Transverse colon (tissue), 4 donors: ENCODE measurements around the gene ZNF678. TPM values are rescaled to one million over a fixed set of nuclear protein-coding genes. Genes with fewer than 3 reads are reported as not detected.
"Not testable (repeated sequence)": the region's sequence is repeated elsewhere in the genome, so short reads cannot be mapped to it uniquely, and the experiment has no call there.

Experiments
- DNase-seq: peaks from one replicate; pipeline ENCODE4 v3.0.0-alpha.2; 2019
- H3K27ac ChIP-seq, 4 donors: fragments of 200-600 bp; sonication (generic); 2 replicates each; pipeline ENCODE4 v1.5.1; 2016 to 2018; ENCODE audit warnings: inconsistent platforms in 4 of 4
- H3K27me3 ChIP-seq: fragments of 200-600 bp; sonication (generic); 2 replicates; pipeline ENCODE4 v1.5.1; 2017; ENCODE audit warnings: inconsistent platforms
- H3K36me3 ChIP-seq, 4 donors: fragments of 200-600 bp; sonication (generic); 2 replicates each; pipeline ENCODE4 v1.5.1; 2017 to 2019; ENCODE audit warnings: inconsistent platforms in 4 of 4
- H3K4me1 ChIP-seq, 4 donors: fragments of 200-600 bp; sonication (generic); 2 replicates each; pipeline ENCODE4 v1.5.1; 2017 to 2020; ENCODE audit warnings: inconsistent platforms in 4 of 4
- H3K4me3 ChIP-seq, 4 donors: fragments of 200-600 bp; sonication (generic); 1 replicate in 1 of 4; 2 replicates in 3 of 4; pipeline versions ENCODE4 v1.5.1 to v1.6.1; 2017 to 2019; ENCODE audit warnings: inconsistent platforms in 4 of 4
- H3K9me3 ChIP-seq, 2 donors: fragments of 200-600 bp; sonication (generic); 2 replicates each; pipeline ENCODE4 v1.5.1; 2017 to 2019; ENCODE audit warnings: inconsistent platforms in 2 of 2
- EP300 ChIP-seq: sonication (generic); formaldehyde crosslinking; IDR thresholded peaks from one replicate; pipeline ENCODE4 v1.6.1; 2017; ENCODE audit warnings: antibody characterized with exemption, low read depth
- POLR2A ChIP-seq: fragments of 450-650 bp; IDR thresholded peaks from one replicate; pipeline ENCODE4 v1.6.1; 2016; ENCODE audit warnings: antibody characterized with exemption, mild to moderate bottlenecking, moderate library complexity
- POLR2AphosphoS5 ChIP-seq, 3 donors: sonication (generic); formaldehyde crosslinking; IDR thresholded peaks; one replicate each; pipeline ENCODE4 v1.6.1; 2016; ENCODE audit warnings: antibody characterized with exemption in 3 of 3
- WGBS, 2 donors: methylation state at CpG; one replicate each; pipeline ENCODE4 v1.1.5; 2018; ENCODE audit warnings: low coverage in 1 of 2; 5-methylcytosine and 5-hydroxymethylcytosine counted together
- in situ Hi-C, 4 donors: fragments of 200-750 bp; cut with MboI; loops; one replicate each; pipeline versions ENCODE4 v1.15.0 to v1.15.1; 2017; ENCODE audit warnings: low sequenced_read_pairs in 3 of 4, low pct_ligation_motif_present in 1 of 4, low pct_unique_long_range_greater_than_20kb in 1 of 4
- intact Hi-C: fragments of 100-400 bp; cut with DNase I; formaldehyde crosslinking; loops from one replicate; pipeline ENCODE4 v1.15.1; 2023; ENCODE audit warnings: low total_unique reads
- total RNA-seq, 4 donors: library from RNA; depleted of rRNA; stranded (reverse); fragments of >200 nt; gene quantifications; one replicate each; pipeline ENCODE4 v1.1.0, GENCODE V29; 2016
- TF ChIP-seq, protein P1 (sequence below), 5 experiments: fragments of 200-600 bp in 3 of 5; fragments of 450-650 bp in 2 of 5; sonication (generic) in 3 of 5; IDR thresholded peaks; 1 replicate in 2 of 5; 2 replicates in 3 of 5; pipeline ENCODE4 v1.5.1; 2016 to 2017; ENCODE audit warnings: antibody characterized with exemption in 5 of 5, inconsistent platforms in 3 of 5, mild to moderate bottlenecking in 2 of 5, moderate library complexity in 1 of 5

ZNF678 gene
- total RNA-seq, 4 donors from 2014 or later, result 5.2 to 80.2 (median 14.7) TPM

DNA sequence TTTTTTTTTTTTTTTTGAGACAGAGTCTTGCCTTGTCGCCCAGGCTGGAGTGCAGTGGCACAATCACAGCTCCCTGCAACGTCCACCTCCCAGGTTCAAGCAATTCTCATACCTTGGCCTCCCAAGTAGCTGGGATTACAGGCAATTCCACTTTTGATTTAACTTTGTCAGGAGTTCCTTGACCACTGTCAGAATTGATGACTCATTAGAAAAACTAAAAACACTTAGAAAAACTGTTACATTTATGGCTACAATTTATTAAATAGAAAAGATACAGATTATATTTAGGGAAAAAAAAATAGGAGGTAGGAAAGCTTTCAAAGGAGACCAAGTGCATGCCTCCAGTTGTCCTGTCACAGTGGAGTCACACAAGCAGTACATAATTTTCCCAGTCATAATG, 20.0 kb downstream of the ZNF678 start:
- no peak for TF ChIP-seq POLR2AphosphoS5 (IDR thresholded peaks at IDR 0.05)
- TF ChIP-seq, protein P1, sequence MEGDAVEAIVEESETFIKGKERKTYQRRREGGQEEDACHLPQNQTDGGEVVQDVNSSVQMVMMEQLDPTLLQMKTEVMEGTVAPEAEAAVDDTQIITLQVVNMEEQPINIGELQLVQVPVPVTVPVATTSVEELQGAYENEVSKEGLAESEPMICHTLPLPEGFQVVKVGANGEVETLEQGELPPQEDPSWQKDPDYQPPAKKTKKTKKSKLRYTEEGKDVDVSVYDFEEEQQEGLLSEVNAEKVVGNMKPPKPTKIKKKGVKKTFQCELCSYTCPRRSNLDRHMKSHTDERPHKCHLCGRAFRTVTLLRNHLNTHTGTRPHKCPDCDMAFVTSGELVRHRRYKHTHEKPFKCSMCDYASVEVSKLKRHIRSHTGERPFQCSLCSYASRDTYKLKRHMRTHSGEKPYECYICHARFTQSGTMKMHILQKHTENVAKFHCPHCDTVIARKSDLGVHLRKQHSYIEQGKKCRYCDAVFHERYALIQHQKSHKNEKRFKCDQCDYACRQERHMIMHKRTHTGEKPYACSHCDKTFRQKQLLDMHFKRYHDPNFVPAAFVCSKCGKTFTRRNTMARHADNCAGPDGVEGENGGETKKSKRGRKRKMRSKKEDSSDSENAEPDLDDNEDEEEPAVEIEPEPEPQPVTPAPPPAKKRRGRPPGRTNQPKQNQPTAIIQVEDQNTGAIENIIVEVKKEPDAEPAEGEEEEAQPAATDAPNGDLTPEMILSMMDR (IDR thresholded peaks at IDR 0.05), result no peak
- TF ChIP-seq EP300, result no peak
- no peak for TF ChIP-seq POLR2A
- DNase-seq, result no peak
- Histone ChIP-seq H3K27me3 (no peaks in the 10 kb centered on the region), H3K4me1 (no peaks in the 10 kb centered on the region), H3K36me3 (peaks cover 0 to 14% (median 0%) of the 10 kb centered on the region in 4 donors), H3K9me3 (peaks cover 4 to 11% of the 10 kb centered on the region in 2 donors), H3K4me3 (no peak overlapping the region), H3K27ac (no peak overlapping the region)
- intact Hi-C loops, result no loop called here
- WGBS, 2 donors, result 93 to 95% methylated on average over 2 of the region's 2 CpGs
- in situ Hi-C loops, result no loop called here

DNA sequence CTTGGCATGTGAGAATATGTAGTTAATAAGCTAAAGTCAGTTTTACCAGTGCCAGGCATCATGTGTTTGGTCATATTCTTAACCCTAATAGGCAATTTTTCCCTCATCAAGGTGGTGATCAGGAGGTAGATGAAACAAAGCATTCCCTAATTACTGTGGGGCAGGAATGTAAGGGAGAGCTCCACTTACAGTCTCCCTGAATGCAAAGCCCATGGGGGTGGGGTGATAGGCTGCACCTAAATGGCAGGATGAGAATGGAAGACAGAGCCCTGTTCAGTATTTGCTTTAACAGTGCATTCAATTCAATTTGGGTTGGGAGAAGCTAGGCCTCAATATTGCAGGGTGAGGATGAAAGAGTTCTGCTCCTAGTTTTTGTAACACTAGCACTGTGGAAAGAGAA, 23.4 kb downstream of the ZNF678 start:
- in situ Hi-C loops, result no loop called here
- no peak overlapping the region for H3K4me3 ChIP-seq
- DNase-seq, result no peak
- TF ChIP-seq EP300, result no peak
- no peak for TF ChIP-seq POLR2A
- TF ChIP-seq, protein P1 (IDR thresholded peaks at IDR 0.05), result no peak
- TF ChIP-seq POLR2AphosphoS5 (IDR thresholded peaks at IDR 0.05), result no peak
- H3K9me3 ChIP-seq, result peaks cover 20 to 25% of the 10 kb centered on the region in 2 donors
- no peak overlapping the region for H3K27ac ChIP-seq
- peaks cover 0 to 26% (median 0%) of the 10 kb centered on the region in 4 donors for H3K36me3 ChIP-seq
- intact Hi-C loops, result no loop called here
- H3K4me1 ChIP-seq, result no peaks in the 10 kb centered on the region
- H3K27me3 ChIP-seq, result no peaks in the 10 kb centered on the region

DNA sequence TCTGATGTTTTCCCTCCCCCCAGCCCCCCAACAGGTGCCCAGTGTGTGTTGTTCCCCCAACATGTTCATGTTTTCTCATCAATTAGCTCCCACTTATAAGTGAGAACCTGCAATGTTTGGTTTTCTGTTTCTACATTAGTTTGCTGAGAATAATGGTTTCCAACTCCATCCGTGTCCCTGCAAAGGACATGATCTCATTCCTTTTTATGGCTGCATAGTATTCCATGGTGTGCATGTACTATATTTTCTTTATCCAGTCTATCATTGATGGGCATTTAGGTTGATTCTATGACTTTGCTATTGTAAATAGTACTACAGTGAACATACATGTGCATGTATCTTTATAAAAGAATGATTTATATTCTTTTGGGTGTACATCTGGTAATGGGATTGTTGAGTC, 24.6 kb downstream of the ZNF678 start:
- Histone ChIP-seq H3K9me3 (peaks cover 20 to 25% of the 10 kb centered on the region in 2 donors), H3K4me3 (no peak overlapping the region), H3K36me3 (peaks cover 0 to 31% (median 0%) of the 10 kb centered on the region in 4 donors), H3K27me3 (no peaks in the 10 kb centered on the region), H3K27ac (no peak overlapping the region), H3K4me1 (no peaks in the 10 kb centered on the region)
- no peak for DNase-seq
- in situ Hi-C loops, result no loop called here
- WGBS, 2 donors, result 89 to 100% methylated on average over 1 of the region's 1 CpG
- intact Hi-C loops, result no loop called here
- no peak for TF ChIP-seq EP300
- TF ChIP-seq POLR2A, result no peak
- no peak for TF ChIP-seq POLR2AphosphoS5 (IDR thresholded peaks at IDR 0.05)
- TF ChIP-seq, protein P1 (IDR thresholded peaks at IDR 0.05), result no peak

DNA sequence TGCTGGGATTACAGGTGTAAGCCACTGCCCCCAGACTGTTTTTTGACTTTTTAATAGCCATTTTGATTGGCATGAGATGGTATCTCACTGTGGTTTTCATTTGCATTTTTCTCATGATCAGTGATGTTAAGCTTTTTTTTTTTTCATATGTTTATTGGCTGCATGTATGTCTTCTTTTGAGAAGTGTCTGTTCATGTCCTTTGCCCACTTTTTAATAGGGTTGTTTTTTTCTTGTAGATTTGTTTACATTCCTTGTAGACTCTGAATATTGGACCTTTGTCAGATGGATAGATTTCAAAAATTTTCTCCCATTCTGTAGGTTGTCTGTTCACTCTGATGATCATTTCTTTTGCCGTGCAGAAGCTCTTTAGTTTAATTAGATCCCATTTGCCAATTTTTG, 25.4 kb downstream of the ZNF678 start:
- DNase-seq, H3K4me1 ChIP-seq, intact Hi-C loops, H3K4me3 ChIP-seq, in situ Hi-C loops, H3K27ac ChIP-seq, H3K27me3 ChIP-seq: not testable (repeated sequence)
- Histone ChIP-seq H3K36me3 (peaks cover 0 to 34% (median 0%) of the 10 kb centered on the region in 4 donors), H3K9me3 (peaks cover 22 to 25% of the 10 kb centered on the region in 2 donors)
- WGBS, 2 donors, result 97 to 100% methylated on average over 1 of the region's 1 CpG

DNA sequence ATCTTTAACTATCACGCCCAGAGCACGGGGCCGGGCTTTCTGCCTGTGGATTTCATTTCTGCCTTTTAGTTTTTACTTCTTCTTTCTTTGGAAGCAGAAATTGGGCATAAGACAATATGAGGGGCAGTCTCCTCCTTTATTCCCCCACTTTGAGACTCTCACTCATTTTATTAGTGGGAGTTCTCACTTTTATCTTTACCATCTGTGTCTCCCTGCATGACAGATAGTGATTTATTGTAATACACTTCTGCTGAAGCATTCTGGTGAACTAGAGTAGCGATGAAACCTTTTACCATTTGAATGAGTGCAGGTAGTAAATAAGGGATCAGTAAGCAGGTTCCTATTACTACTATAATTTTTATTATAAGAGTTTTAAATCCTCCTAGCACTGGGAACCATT, 26.4 kb downstream of the ZNF678 start:
- H3K27me3 ChIP-seq, H3K4me1 ChIP-seq, H3K4me3 ChIP-seq, H3K27ac ChIP-seq, in situ Hi-C loops, DNase-seq, intact Hi-C loops: not testable (repeated sequence)
- WGBS, 2 donors, result 97 to 100% methylated on average over 4 of the region's 4 CpGs
- peaks cover 0 to 34% (median 0%) of the 10 kb centered on the region in 4 donors for H3K36me3 ChIP-seq
- H3K9me3 ChIP-seq, result peaks cover 27 to 29% of the 10 kb centered on the region in 2 donors

DNA sequence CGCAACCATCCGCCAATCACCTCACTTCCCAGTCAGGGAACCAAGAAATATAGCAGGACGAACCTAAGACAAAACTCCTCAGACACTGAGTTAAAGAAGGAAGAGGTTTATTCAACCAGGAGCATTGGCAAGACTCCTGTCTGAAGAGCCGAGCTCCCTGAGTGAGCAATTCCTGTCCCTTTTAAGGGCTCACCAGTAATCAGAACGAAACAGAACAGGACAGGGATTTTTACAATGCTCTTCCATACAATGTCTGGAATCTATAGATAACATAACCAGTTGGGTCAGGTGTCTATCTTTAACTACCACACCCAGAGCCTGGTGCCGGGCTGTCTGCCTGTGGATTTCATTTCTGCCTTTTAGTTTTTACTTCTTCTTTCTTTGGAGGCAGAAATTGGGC, 32.9 kb downstream of the ZNF678 start:
- H3K4me3 ChIP-seq, intact Hi-C loops, H3K27me3 ChIP-seq, DNase-seq, H3K27ac ChIP-seq, H3K4me1 ChIP-seq, in situ Hi-C loops: not testable (repeated sequence)
- 57 to 98% methylated on average over 1 to 6 of the region's 6 CpGs for WGBS, 2 donors
- peaks cover 26 to 39% of the 10 kb centered on the region in 2 donors for H3K9me3 ChIP-seq
- peaks cover 0 to 14% (median 0%) of the 10 kb centered on the region in 4 donors for H3K36me3 ChIP-seq
